ENCODE data around the gene UBE2I.

UBE2I gene

DNA sequence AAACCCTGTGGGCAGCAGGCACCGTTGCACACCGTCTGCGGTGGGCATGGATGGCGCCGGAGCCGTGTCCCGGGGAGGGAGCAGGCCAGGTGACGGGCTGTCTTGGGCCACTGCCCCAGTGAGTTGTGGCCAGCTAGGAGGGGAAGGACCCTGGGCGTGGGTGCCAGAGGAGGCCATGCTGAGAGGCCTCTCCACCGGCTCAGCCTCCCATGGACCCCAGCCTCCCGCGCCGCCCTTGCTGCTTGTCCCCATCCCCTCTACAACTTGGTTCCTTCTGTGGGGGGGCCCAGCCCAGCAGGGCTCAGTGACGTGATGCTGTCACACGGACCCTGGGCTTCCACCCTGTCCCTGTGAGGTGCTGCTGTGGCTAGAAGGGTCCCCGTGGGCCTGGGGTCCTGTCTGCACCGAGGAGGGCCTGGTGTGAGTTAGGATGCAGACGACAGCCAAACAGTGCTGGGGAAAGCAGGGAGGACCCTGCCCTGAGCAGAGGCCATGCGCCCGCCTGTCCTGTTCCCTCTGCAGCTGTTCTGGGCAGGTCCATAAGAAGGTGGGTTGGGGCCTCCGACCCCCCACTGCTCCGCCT, 11.3 kb downstream of the UBE2I start:
- Histone ChIP-seq H3K36me3 (ENCODE audit: low read depth) (peaks cover 77% of the 10 kb centered on the region), H3K27me3 (ENCODE audit: insufficient read depth, poor library complexity, severe bottlenecking) (no peaks in the 10 kb centered on the region), H3K4me1 (ENCODE audit: insufficient read depth, poor library complexity, severe bottlenecking) (no peaks in the 10 kb centered on the region), H3K9me3 (ENCODE audit: severe bottlenecking) (no peaks in the 10 kb centered on the region), H3K27ac (ENCODE audit: poor library complexity, severe bottlenecking) (no peak overlapping the region), H3K4me3 (ENCODE audit: severe bottlenecking) (no peak overlapping the region)
- TF ChIP-seq, protein P1, sequence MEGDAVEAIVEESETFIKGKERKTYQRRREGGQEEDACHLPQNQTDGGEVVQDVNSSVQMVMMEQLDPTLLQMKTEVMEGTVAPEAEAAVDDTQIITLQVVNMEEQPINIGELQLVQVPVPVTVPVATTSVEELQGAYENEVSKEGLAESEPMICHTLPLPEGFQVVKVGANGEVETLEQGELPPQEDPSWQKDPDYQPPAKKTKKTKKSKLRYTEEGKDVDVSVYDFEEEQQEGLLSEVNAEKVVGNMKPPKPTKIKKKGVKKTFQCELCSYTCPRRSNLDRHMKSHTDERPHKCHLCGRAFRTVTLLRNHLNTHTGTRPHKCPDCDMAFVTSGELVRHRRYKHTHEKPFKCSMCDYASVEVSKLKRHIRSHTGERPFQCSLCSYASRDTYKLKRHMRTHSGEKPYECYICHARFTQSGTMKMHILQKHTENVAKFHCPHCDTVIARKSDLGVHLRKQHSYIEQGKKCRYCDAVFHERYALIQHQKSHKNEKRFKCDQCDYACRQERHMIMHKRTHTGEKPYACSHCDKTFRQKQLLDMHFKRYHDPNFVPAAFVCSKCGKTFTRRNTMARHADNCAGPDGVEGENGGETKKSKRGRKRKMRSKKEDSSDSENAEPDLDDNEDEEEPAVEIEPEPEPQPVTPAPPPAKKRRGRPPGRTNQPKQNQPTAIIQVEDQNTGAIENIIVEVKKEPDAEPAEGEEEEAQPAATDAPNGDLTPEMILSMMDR (IDR thresholded peaks at IDR 0.05; ENCODE audit: poor library complexity, severe bottlenecking), result no peak
- DNase-seq (ENCODE audit: low spot score), result no peak
- no peak for ATAC-seq (ENCODE audit: low read depth)

DNA sequence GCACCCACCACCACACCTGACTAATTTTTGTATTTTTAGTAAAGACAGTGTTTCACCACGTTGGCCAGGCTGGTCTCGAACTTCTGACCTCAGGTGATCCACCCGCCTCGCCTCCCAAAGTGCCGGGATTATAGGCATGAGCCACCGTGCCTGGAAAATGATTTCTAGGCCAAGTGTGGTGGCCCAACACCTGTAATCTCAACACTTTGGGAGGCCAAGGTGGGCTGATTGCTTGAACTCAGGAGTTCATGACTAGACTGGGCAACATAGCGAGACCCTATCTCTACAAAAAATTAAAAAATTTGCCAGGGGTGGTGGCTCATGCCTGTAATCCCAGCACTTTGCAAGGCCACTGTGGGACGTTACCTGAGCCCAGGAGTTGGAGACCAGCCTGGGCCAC, 13.0 kb downstream of the UBE2I start:
- no peak for ATAC-seq (ENCODE audit: low read depth)
- Histone ChIP-seq H3K27me3 (ENCODE audit: insufficient read depth, poor library complexity, severe bottlenecking) (no peaks in the 10 kb centered on the region), H3K9me3 (ENCODE audit: severe bottlenecking) (no peaks in the 10 kb centered on the region), H3K27ac (ENCODE audit: poor library complexity, severe bottlenecking) (no peak overlapping the region), H3K4me3 (ENCODE audit: severe bottlenecking) (no peak overlapping the region), H3K36me3 (ENCODE audit: low read depth) (peaks cover 61% of the 10 kb centered on the region), H3K4me1 (ENCODE audit: insufficient read depth, poor library complexity, severe bottlenecking) (no peaks in the 10 kb centered on the region)
- no peak for DNase-seq (ENCODE audit: low spot score)
- TF ChIP-seq, protein P1 (IDR thresholded peaks at IDR 0.05; ENCODE audit: poor library complexity, severe bottlenecking), result no peak

DNA sequence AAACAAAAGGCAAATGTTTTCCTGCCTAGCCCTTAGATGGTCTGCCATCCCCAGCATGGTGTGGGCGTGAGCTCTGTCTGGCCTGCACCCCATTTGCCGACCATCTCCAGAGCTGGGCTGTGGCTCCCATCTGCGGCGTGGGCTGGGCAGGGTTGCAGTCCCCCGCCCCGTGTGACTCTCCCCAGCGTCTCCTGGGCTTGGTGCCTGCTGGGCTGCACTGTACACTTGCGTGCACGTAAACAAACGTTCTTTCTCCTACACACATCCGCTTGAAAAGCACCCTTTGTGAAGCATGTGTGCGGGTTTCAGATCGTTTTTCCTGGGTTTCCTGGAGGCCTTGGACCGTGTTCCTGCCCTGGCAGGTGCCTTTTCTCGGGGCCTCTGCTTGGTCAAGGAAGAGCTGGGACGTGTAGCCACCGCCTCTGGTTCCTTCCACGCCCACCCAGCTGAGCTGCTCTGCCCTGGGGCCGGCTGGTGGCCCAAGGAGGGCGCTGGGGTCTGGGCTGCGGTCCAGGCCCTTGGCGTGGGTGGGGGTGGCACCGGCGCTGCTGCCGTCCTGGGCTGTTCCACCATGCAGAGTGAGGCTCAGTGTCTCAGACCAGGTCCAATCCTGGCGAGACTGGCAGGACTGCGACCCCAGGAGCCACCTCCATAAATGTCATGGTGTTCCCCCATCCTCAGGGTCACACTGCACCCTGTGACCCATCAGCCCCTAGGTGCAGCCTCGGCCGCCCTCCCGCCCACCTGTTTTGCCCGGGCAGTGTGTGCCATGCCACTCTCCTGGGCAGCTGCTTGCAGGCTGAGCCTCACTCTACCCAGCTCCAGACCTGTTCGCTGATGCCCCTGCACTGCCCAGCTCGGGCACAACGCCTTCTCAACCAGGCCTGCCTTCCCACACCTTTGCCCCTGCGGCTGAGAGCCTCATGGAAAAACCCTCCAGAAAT, 14.1 kb downstream of the UBE2I start:
- no peak overlapping the region for H3K27ac ChIP-seq (ENCODE audit: poor library complexity, severe bottlenecking)
- DNase-seq (ENCODE audit: low spot score) (no peak), ATAC-seq (ENCODE audit: low read depth) (no peak)

DNA sequence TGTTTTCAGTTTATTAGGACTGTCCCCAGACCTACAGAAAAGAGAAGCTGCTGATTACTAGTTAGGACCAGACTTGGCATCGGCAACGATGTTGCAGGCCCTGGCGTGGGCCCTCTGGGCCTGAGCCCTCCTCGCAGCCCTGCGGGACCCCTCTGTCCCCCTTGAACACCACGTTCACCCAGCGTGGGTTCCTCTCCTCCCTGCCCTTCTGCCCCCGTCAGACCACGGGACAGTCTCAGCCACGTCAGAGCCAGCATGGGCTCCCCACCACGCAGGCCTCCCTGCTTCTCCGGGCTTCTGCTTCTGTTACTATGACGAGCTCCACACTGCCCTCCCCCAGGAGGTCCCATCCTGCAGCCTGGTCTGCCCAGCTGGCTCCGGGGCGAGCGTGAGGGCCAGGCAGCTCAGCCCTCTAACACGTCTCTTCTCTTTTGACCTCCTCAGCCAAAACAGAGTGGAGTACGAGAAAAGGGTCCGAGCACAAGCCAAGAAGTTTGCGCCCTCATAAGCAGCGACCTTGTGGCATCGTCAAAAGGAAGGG, 14.9 kb downstream of the UBE2I start:
- Histone ChIP-seq H3K27ac (ENCODE audit: poor library complexity, severe bottlenecking) (no peak overlapping the region), H3K4me1 (ENCODE audit: insufficient read depth, poor library complexity, severe bottlenecking) (no peaks in the 10 kb centered on the region), H3K36me3 (ENCODE audit: low read depth) (peaks cover 41% of the 10 kb centered on the region), H3K27me3 (ENCODE audit: insufficient read depth, poor library complexity, severe bottlenecking) (no peaks in the 10 kb centered on the region), H3K9me3 (ENCODE audit: severe bottlenecking) (no peaks in the 10 kb centered on the region), H3K4me3 (ENCODE audit: severe bottlenecking) (no peak overlapping the region)
- TF ChIP-seq, protein P1 (IDR thresholded peaks at IDR 0.05; ENCODE audit: poor library complexity, severe bottlenecking), result no peak
- no peak for ATAC-seq (ENCODE audit: low read depth)
- no peak for DNase-seq (ENCODE audit: low spot score)

More for the DNA sequence above, 14.1 kb downstream of the UBE2I start:
- Histone ChIP-seq H3K27me3 (ENCODE audit: insufficient read depth, poor library complexity, severe bottlenecking) (no peaks in the 10 kb centered on the region), H3K9me3 (ENCODE audit: severe bottlenecking) (no peaks in the 10 kb centered on the region), H3K4me1 (ENCODE audit: insufficient read depth, poor library complexity, severe bottlenecking) (no peaks in the 10 kb centered on the region), H3K4me3 (ENCODE audit: severe bottlenecking) (no peak overlapping the region), H3K36me3 (ENCODE audit: low read depth) (peaks cover 49% of the 10 kb centered on the region)
- TF ChIP-seq, protein P1 (IDR thresholded peaks at IDR 0.05; ENCODE audit: poor library complexity, severe bottlenecking), result no peak
